Loucy (cell line): ENCODE measurements around the gene GUCY1A1.

Experiments used
- H2AFZ ChIP-seq: fragments of 200-600 bp; sonication (generic); 2 replicates; pipeline ENCODE4 v1.6.0; 2016; ENCODE audit warnings: antibody characterized with exemption, mild to moderate bottlenecking, low read length, moderate library complexity
- H3F3A ChIP-seq: fragments of 200-600 bp; 2 replicates; pipeline ENCODE4 v1.6.0; 2016; ENCODE audit warnings: antibody characterized with exemption, low read depth, mild to moderate bottlenecking
- H3K27me3 ChIP-seq: fragments of 200-600 bp; sonication (generic); 2 replicates; pipeline ENCODE4 v1.6.1; 2014; ENCODE audit warnings: low read length, mild to moderate bottlenecking; ENCODE audit not compliant: insufficient read depth, poor library complexity, severe bottlenecking
- H3K36me3 ChIP-seq: fragments of 200-600 bp; sonication (generic); 2 replicates; pipeline ENCODE4 v1.6.1; 2016; ENCODE audit warnings: low read length; ENCODE audit not compliant: insufficient read depth
- H3K4me1 ChIP-seq: fragments of 200-600 bp; sonication (generic); 2 replicates; pipeline ENCODE4 v1.5.1; 2014; ENCODE audit warnings: low read length, mild to moderate bottlenecking; ENCODE audit not compliant: insufficient read depth, poor library complexity, severe bottlenecking
- H3K4me2 ChIP-seq: fragments of 200-600 bp; sonication (generic); 2 replicates; pipeline ENCODE4 v1.6.0; 2014; ENCODE audit warnings: antibody characterized with exemption, low read length, low read depth, mild to moderate bottlenecking; ENCODE audit not compliant: poor library complexity, severe bottlenecking
- H3K4me3 ChIP-seq: fragments of 200-600 bp; sonication (generic); 2 replicates; pipeline ENCODE4 v1.5.1; 2014; ENCODE audit warnings: low read length, mild to moderate bottlenecking, mixed read lengths; ENCODE audit not compliant: poor library complexity, severe bottlenecking
- H3K79me2 ChIP-seq: fragments of 200-600 bp; sonication (generic); 2 replicates; pipeline ENCODE4 v1.6.1; 2014; ENCODE audit warnings: low read length; ENCODE audit not compliant: insufficient read depth
- H3K9ac ChIP-seq: fragments of 200-600 bp; sonication (generic); 2 replicates; pipeline ENCODE4 v1.6.0; 2014; ENCODE audit warnings: mild to moderate bottlenecking, low read depth, low read length, moderate library complexity; ENCODE audit not compliant: poor library complexity, severe bottlenecking
- H3K9me2 ChIP-seq: fragments of 200-600 bp; sonication (generic); replicated peaks from 2 replicates; pipeline ENCODE4 v1.6.1; 2016; ENCODE audit warnings: low read depth, low read length, mixed read lengths
- H3K9me3 ChIP-seq: fragments of 200-600 bp; sonication (generic); 2 replicates; pipeline ENCODE4 v1.6.1; 2014; ENCODE audit warnings: mild to moderate bottlenecking, antibody characterized with exemption, low read length, low read depth; ENCODE audit not compliant: insufficient read depth
- H4K20me1 ChIP-seq: fragments of 200-600 bp; sonication (generic); 2 replicates; pipeline ENCODE4 v1.6.0; 2014; ENCODE audit warnings: antibody characterized with exemption, low read length, mild to moderate bottlenecking; ENCODE audit not compliant: insufficient read depth, poor library complexity, severe bottlenecking
- CTCF ChIP-seq: fragments of 200-600 bp; sonication (generic); conservative IDR thresholded peaks from 2 replicates; pipeline ENCODE4 v1.5.1; 2014; ENCODE audit warnings: mild to moderate bottlenecking, antibody characterized with exemption, low read length
- EZH2phosphoT487 ChIP-seq: fragments of 200-600 bp; IDR thresholded peaks from 2 replicates; pipeline ENCODE4 v1.6.1; 2018; ENCODE audit warnings: antibody characterized with exemption, mild to moderate bottlenecking, moderate library complexity, borderline replicate concordance

Gene GUCY1A1

GRCh38 chr4:155620637-155621036 is 46.0 kb upstream of the GUCY1A1 start:
- Histone ChIP-seq H3K9me2 (no peaks in the 10 kb centered on the region), H2AFZ (no peak overlapping the region), H3K4me2 (no peak overlapping the region), H3K4me3 (no peak overlapping the region), H3K36me3 (no peaks in the 10 kb centered on the region), H3K27me3 (no peaks in the 10 kb centered on the region), H3K9me3 (no peaks in the 10 kb centered on the region), H4K20me1 (no peaks in the 10 kb centered on the region), H3F3A (no peaks in the 10 kb centered on the region), H3K9ac (no peak overlapping the region), H3K79me2 (no peaks in the 10 kb centered on the region), H3K4me1 (peaks cover 12% of the 10 kb centered on the region)
- no peak for TF ChIP-seq CTCF
- no peak for TF ChIP-seq EZH2phosphoT487

- H2AFZ ChIP-seq = 0 out of 2 replicates have a peak overlapping the region, but pooled peaks have one; percentile 21
- no peak for TF ChIP-seq CTCF
- no peak for TF ChIP-seq EZH2phosphoT487
Measured at GRCh38 chr4:155624478-155624877, 42.2 kb upstream of the GUCY1A1 start.

GRCh38 chr4:155626561-155626960 is 40.1 kb upstream of the GUCY1A1 start:
- Histone ChIP-seq H4K20me1 (no peaks in the 10 kb centered on the region), H3K79me2 (no peaks in the 10 kb centered on the region), H2AFZ (no peak overlapping the region), H3K27me3 (no peaks in the 10 kb centered on the region), H3K4me2 (no peak overlapping the region), H3K4me1 (peaks cover 32% of the 10 kb centered on the region), H3K9me3 (no peaks in the 10 kb centered on the region), H3F3A (no peaks in the 10 kb centered on the region), H3K9ac (no peak overlapping the region), H3K36me3 (no peaks in the 10 kb centered on the region), H3K9me2 (no peaks in the 10 kb centered on the region), H3K4me3 (no peak overlapping the region)
- TF ChIP-seq CTCF = no peak
- no peak for TF ChIP-seq EZH2phosphoT487

More at GRCh38 chr4:155624478-155624877, 42.2 kb upstream of the GUCY1A1 start:
- H3K27me3 ChIP-seq = no peaks in the 10 kb centered on the region
- H3K4me1 ChIP-seq = peaks cover 21% of the 10 kb centered on the region
- no peaks in the 10 kb centered on the region for H3F3A ChIP-seq
- H3K9me3 ChIP-seq = no peaks in the 10 kb centered on the region
- H4K20me1 ChIP-seq = no peaks in the 10 kb centered on the region
- H3K79me2 ChIP-seq = no peaks in the 10 kb centered on the region
- H3K36me3 ChIP-seq = no peaks in the 10 kb centered on the region
- no peak overlapping the region for H3K4me2 ChIP-seq
- H3K9ac ChIP-seq = no peak overlapping the region
- H3K9me2 ChIP-seq = no peaks in the 10 kb centered on the region
- no peak overlapping the region for H3K4me3 ChIP-seq
